HG02759 (cell line): ENCODE measurements around the gene RAI1.

ENCODE experiments used
- ATAC-seq: cut with Tn5 transposase; IDR thresholded peaks from one replicate; pipeline ENCODE4 v1.9.1; 2021; ENCODE audit warnings: mild to moderate bottlenecking, moderate library complexity; ENCODE audit not compliant: unreplicated experiment

RAI1 gene

DNA sequence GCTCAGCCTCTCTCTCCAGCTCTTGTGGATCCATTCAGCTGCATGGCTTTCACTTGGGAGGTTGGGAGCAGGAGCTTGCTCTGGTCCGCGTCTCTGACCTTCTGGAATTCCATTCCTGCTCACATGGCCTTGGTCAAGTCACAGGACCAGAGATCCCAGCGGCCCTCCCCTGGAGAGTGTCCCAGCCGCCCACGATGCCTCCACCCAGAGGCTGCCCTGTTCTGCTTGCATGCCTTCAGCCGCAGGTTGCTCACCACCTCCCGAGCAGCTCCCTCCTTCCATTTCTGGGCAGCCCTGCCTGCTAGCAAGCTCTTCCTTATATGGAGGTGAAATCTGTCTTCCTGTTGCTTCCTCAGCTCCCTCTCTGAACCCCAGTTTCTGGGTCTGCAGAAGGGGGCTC is 32.6 kb downstream of the RAI1 start:
- no peak for ATAC-seq

DNA sequence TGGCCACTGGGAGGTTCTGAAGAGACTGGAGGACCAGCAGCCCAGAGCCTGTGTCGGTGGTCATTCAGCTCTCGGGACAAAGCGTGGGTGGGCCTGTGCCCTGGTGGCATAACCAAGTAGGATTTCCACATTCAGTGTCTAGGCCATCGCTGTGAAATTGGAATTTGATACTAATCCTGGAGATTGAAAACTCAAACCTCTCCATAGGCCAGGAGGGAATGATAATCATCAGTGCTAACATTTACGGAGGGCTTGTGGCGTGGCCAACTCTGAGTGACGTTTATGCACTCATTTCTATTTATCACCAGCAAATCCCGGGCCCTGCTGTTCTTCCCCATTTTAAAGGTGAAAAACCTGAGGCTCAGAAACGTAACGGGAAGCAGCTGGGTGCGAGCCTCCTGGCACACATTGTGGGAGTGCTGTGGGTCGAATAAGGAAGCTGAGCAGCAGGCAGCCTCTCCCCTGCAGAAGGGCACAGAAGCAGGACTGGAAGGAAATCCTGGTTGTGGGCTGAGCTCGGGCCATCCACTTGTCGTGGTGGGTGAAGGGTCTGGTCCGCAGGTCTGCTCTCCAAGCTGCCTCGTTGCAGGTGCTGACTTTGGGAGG is 33.1 kb downstream of the RAI1 start:
- no peak for ATAC-seq

DNA sequence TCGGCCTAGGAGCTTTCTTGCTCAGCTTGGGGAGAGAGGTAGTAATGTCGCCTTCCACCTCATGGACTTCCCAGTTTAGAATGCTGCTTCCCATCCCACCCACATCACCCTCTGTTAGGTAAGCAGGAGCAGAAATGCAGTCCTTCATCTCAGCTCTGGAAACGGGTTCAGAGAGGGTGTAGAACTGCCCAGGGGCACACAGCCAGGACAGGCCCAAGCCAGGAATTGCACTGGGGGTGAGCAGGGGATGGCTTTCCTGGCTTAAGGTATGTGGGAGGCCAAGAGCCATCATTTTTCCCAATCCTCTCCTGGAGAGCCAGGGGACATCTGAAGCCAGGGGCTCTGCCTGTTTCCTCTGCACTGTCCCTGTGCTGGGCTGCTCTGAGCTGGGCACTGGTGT is 33.6 kb downstream of the RAI1 start:
- ATAC-seq = no peak

DNA sequence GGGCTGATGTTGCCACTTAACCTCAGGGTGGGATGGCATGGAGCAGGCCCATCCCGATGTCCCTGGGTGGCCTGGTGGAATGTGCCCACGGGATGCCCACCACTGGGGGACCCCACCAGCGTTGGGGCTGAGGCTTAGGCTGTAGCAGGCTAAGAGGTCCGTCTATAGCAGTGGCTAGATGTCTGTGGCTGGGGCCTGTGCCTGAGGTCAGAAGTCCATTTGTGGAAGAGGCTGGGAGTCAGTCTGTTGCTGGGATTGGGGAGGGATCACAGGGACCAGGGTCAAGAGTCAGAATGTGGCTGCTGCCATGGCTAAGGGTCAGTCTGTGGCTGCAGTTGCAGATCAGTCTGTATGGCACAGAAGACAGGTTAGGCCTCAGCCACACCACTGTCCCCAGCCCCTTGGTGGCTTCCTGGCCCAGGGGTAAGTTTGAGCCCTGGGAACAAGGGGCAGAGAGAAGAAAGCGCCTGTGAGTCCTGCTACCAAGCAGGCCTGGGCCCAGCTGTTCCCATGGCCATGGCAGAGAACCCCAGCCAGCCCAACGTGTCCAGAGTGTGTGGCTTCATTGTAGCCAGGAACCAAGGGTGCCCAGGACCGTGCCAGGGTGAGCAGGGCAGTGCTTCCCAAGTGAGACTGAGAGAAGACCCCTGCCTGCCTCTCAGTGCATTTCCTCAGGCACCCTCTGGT is 35.7 kb downstream of the RAI1 start:
- ATAC-seq = no peak

DNA sequence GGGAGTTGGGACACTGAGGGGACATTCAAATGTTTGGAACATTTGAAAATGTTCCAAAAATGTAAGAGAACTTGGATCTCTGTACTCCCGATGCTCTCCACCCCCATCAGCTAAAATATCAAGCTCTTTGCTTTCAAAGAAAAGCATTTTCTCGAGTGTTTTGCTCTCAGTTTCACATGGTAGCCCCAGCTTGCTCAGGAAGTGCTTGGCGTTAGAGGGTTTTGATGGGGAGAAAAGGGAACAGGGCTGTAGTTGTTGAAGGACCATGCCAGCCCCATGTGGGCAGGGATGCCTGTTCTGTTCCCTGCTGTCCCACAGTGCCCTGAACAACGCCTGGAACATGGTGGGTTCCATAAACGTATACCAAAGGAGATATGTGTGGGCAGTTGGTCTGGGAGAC is 37.0 kb downstream of the RAI1 start:
- ATAC-seq = no peak

GRCh38 chr17:17719199-17719940 is 38.1 kb downstream of the RAI1 start:
- no peak for ATAC-seq

- ATAC-seq = no peak
Observed at GRCh38 chr17:17719966-17720543, 38.8 kb downstream of the RAI1 start.

DNA sequence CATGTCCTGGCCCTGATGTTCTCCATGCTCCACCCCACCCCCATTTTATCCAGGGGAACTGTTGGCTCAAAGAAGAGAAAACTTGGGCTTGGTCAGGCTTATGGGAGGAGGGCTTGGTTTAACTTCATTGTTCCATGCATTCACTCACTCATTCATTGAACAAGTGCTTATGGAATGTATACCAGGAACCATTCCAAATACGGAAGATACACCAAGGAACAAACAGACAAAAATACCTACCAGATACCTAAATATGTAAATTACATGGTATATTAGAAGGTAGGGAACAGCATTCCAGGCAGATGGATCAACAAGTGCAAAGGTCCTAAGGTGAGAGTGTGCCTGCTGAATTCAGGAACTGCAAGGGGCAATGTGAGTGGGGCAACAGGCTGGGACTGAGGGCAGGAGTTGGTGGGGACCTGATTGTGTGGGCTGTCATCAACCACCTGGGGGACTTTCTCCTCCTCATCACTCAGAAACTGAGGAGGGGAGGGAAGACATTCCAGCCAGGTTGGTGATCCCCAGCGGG is 39.9 kb downstream of the RAI1 start:
- no peak for ATAC-seq

DNA sequence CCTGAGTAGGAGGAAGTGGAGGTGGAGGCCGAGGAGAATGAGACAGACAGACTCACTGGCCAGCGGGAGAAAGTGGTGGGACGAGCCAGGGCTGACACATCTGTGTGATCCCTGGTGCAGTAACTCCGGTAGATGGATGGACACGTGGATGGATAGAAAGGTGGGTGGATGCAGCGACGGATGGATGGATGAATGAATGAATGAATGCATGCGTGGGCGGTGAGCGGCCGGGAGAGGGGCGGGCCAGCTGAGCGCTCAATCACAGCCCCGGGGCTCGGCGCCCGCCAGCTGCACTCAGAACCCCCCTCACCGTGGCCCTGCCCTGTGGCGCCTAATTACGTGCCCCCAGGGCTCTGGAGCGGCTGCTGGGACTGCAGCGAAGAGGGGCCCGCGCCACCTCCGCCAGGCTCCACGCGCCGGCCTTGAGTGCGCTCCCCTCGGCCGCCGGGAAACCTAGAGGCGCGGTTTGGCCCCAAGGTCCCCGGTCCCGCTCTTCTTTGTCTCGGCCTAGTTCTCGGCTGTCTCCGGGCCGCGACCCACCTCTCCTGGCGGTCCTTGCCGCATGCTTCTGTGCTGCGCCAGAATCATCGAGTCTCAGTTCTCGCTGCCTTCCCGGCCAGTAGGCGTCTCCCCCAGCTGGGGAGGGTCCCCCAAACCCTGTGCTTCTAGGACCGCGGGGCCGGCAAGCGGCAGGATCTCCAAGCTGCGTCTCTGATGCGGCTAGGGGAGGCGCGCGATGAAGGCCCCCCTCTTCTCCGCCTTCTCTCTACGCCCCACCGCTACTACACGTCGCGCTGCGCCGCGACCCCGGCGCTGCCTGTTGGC is 41.0 kb downstream of the RAI1 start:
- no peak for ATAC-seq

- no peak for ATAC-seq
Observed at GRCh38 chr17:17722906-17723353, 41.7 kb downstream of the RAI1 start.

- ATAC-seq = peak; percentile 32
Observed at GRCh38 chr17:17723354-17724261, 42.4 kb downstream of the RAI1 start.

- ATAC-seq = peak; percentile 56
Observed at GRCh38 chr17:17724307-17725010, 43.2 kb downstream of the RAI1 start.

DNA sequence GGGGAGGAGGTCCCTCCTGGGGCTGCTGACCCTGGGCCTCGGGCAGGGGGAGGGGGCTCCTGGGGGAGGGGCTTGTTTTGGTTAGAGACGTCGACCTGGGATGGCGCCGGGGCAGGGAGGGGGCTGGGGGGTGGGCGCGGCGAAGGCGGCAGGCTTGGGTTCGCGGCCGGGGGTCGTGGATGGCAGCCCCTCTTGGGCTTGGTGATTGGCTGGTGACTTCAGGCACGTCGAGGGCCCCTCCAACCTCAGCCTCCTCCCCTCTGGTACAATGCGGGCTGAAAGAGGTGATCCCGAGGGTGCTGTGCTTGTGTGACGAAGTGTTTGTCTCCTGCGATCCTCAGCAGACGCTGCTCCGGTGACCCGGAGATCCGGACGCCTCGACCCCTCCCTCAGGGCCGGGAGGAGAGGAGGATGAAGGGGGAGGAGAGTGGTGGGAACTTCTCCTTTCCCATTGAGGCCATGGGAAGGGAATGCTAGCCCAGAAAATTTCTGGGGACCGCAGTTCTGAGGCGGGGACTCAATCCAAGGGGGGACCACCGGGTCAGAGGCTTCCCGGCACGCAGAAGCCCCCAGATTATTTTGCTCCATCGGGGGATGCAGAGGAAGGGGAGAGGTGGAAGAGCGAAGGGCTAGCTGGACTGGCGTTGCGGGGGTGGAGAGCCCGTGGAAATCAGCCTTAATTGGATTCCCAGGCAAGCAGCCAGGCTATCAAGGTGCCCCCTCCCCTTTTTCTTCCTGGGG is 43.9 kb downstream of the RAI1 start:
- no peak for ATAC-seq

- no peak for ATAC-seq
Observed at GRCh38 chr17:17725752-17726457, 44.6 kb downstream of the RAI1 start.

DNA sequence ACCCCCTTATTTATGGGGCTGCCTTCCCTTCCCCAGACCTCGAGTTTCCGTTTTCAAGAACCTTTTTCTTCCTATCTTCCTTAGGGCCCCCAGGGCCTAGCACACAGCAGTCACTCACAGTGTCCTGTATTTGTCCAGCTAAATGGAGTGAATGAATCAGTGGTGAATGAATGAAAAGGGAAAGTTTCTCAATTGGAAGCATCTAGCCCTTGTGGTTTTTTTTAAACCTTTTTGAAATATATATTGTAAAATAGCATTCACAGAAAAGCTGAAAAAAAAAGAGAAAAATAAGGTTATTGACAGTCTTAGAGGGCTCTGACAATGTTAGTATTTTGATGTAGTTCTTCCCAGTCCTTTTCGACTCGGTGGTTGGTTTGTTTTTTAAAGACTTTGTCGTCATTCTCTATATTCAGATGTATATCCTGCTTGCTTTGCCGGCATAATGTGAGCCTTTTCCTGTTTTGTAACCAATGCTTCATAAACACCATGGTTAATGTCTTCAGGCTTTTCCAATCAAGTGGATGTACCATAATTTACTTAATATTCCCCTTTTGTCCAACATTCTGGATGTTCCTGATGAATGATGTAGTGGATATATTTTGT is 45.3 kb downstream of the RAI1 start:
- ATAC-seq = no peak

DNA sequence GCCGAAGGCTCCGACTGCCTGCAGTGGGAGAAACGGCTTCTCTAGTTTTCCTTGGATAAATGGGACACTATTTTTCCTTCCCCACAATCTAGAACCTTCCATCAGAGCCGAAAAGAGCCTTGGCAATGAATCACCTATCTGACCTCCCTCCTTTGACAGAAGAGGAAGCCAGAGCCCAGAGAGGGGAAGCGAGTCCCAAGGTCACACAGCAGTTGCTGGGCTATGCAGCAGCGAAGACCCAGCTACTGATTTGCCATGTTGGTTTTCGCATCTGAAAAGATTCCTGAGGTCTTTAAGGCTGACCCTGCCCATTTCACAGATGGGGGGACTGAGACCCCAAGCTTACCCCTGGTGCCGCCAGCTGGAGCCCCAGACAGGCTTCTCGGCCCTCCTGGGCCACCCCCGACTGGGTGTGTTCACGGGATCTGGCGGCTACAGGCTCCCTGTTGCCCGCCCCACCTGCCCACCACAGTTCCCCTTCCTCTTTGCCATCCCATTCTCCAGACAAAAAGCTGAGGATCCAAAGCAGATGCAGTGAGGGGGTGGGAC is 45.9 kb downstream of the RAI1 start:
- no peak for ATAC-seq

- no peak for ATAC-seq
Observed at GRCh38 chr17:17728146-17728545, 46.9 kb downstream of the RAI1 start.
